Osteocyte (in vitro differentiated cells): ENCODE measurements around the gene GPR39. TPM values are rescaled to one million over a fixed set of nuclear protein-coding genes. Genes with fewer than 3 reads are reported as not detected.

Experiments
- DNase-seq: peaks from one replicate; pipeline ENCODE4 v3.0.0; 2021; ENCODE audit warnings: mixed read lengths; ENCODE audit not compliant: unreplicated experiment; ENCODE audit errors: extremely low spot score
- H3K27ac Mint-ChIP-seq: one replicate; pipeline ENCODE4 v1.8.0; 2021; ENCODE audit warnings: mild to moderate bottlenecking, mixed read lengths; ENCODE audit not compliant: unreplicated experiment
- H3K27me3 Mint-ChIP-seq: one replicate; pipeline ENCODE4 v1.8.0; 2021; ENCODE audit warnings: mixed read lengths; ENCODE audit not compliant: unreplicated experiment
- H3K36me3 Mint-ChIP-seq: one replicate; pipeline ENCODE4 v1.8.0; 2021; ENCODE audit warnings: mixed read lengths; ENCODE audit not compliant: unreplicated experiment
- H3K4me1 Mint-ChIP-seq: one replicate; pipeline ENCODE4 v1.8.0; 2021; ENCODE audit warnings: mixed read lengths; ENCODE audit not compliant: unreplicated experiment
- H3K4me3 Mint-ChIP-seq: one replicate; pipeline ENCODE4 v1.8.0; 2021; ENCODE audit warnings: mild to moderate bottlenecking, moderate library complexity, mixed read lengths; ENCODE audit not compliant: unreplicated experiment
- H3K9me3 Mint-ChIP-seq: one replicate; pipeline ENCODE4 v1.8.0; 2021; ENCODE audit warnings: mixed read lengths; ENCODE audit not compliant: unreplicated experiment
- total RNA-seq: library from RNA; stranded (reverse); gene quantifications from 2 replicates; pipeline ENCODE4 v1.2.1, GENCODE V29; 2021
- TF ChIP-seq, protein P1 (sequence below): fragments of 200-600 bp; sonication (generic); IDR thresholded peaks from 2 replicates; pipeline ENCODE4 v1.5.0; 2021; ENCODE audit warnings: antibody characterized with exemption, mild to moderate bottlenecking, moderate library complexity

Gene GPR39
- total RNA-seq, 1 donor from 2014 or later: 0.21 TPM

DNA sequence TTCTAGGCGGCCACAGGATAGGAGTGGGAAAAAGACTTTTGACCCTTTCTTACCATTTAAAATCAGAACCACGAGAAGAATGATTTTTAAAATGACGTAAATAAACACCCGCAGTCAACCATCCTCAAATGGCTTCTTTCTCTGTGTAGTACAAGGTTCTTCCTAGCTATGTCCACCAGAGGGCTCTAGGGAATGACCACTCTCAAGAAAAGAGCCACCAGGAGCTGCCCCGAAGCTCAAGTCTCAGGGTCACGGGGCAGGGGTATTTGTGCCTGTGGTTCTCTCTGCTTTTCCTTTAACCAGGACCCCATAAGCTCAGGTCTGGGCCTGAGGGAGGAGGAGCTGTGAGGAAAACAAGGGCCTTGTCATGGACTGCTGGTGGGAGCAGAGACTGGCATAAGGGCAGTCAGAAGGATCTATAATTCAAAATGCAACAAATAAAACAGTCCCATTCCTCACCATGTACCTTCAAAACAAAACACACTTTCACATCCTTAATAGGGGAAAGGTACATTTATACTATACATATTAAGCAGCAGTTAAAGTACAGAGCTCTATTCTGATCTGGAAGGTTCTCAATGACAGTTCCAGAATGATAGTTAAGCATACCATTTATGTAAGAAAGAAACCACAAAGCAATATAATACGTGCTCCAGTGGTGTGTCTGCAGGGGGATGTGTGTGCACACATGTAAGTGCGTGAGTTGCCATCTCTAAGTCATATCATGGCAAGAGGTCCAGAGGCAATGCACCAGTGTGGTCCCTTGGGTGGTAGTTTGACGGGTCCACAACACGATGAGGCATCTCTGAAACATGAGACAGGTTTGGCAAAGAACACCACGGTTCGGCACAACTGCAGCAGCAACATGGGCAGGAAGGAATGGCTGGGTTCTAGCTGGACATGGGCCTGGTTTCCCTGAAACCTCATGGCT is 234.8 kb downstream of the GPR39 start:
- no peaks in the 10 kb centered on the region for H3K4me1 Mint-ChIP-seq
- TF ChIP-seq, protein P1, sequence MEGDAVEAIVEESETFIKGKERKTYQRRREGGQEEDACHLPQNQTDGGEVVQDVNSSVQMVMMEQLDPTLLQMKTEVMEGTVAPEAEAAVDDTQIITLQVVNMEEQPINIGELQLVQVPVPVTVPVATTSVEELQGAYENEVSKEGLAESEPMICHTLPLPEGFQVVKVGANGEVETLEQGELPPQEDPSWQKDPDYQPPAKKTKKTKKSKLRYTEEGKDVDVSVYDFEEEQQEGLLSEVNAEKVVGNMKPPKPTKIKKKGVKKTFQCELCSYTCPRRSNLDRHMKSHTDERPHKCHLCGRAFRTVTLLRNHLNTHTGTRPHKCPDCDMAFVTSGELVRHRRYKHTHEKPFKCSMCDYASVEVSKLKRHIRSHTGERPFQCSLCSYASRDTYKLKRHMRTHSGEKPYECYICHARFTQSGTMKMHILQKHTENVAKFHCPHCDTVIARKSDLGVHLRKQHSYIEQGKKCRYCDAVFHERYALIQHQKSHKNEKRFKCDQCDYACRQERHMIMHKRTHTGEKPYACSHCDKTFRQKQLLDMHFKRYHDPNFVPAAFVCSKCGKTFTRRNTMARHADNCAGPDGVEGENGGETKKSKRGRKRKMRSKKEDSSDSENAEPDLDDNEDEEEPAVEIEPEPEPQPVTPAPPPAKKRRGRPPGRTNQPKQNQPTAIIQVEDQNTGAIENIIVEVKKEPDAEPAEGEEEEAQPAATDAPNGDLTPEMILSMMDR: peak; percentile 65
- H3K27me3 Mint-ChIP-seq: no peaks in the 10 kb centered on the region
- H3K9me3 Mint-ChIP-seq: no peaks in the 10 kb centered on the region
- H3K27ac Mint-ChIP-seq: no peak overlapping the region
- no peak overlapping the region for H3K4me3 Mint-ChIP-seq
- no peak for DNase-seq
- no peaks in the 10 kb centered on the region for H3K36me3 Mint-ChIP-seq

DNA sequence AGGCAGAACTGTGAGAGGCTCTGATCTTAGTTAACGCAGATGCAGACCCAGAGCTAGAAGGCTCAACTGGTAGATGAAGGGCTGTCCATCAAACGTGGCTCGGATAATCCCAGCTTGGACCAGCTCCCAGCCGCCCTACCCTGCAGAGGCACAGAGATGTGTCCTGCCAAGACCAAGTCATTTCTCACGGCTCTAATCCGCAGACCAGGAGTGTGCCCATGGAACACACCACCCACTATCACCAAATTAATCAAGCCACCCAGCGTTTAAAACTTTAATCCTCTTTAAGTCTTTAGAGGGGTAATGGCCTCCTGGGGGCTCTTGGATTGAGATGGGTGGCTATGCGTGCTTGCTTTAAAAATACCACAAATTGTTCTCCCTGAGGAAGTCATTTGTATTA is 235.9 kb downstream of the GPR39 start:
- H3K27me3 Mint-ChIP-seq: no peaks in the 10 kb centered on the region
- no peak overlapping the region for H3K4me3 Mint-ChIP-seq
- no peaks in the 10 kb centered on the region for H3K9me3 Mint-ChIP-seq
- DNase-seq: no peak
- no peaks in the 10 kb centered on the region for H3K36me3 Mint-ChIP-seq
- H3K4me1 Mint-ChIP-seq: no peaks in the 10 kb centered on the region
- TF ChIP-seq, protein P1: no peak
- no peak overlapping the region for H3K27ac Mint-ChIP-seq

DNA sequence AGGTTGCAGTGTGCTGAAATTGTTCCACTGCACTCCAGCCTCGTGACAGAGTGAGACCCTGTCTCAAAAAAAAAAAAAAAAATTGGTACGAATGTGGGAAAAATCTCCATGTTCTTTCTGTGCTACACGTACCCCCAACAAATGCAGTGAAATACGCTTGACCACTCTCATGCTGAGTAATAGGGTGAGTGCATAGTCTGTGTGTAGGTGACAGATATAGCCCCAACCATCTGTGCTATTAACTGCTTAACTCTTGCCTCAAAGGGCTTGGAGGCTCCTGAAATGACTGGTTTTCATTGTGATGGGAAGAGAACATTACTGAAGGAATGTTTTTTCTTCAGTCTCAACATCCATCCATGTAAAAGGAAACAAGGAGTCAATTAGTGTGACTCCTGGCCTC is 237.7 kb downstream of the GPR39 start:
- Mint-ChIP-seq H3K27ac (no peak overlapping the region), H3K9me3 (no peaks in the 10 kb centered on the region), H3K27me3 (peaks cover 5% of the 10 kb centered on the region), H3K4me3 (no peak overlapping the region), H3K36me3 (no peaks in the 10 kb centered on the region), H3K4me1 (no peaks in the 10 kb centered on the region)
- DNase-seq: no peak
- TF ChIP-seq, protein P1: no peak

DNA sequence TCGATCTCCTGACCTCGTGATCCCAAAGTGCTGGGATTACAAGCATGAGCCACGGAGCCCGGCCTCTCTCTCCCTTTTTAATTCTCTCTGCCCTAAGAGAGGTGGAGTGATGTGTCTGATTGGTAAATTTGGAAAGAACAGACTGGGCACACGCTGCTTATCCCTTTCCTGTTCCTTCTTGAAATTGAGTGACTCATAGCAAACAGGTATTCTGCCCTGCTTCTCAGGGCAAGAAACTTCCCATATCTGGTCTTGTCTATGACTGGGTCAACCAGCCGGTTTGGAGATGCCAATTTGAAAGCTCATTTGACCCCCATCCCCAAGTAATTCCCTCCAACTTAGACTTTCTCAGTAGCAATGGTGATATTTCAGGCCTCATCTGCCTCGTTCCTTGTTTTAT is 238.4 kb downstream of the GPR39 start:
- Mint-ChIP-seq H3K9me3 (no peaks in the 10 kb centered on the region), H3K36me3 (no peaks in the 10 kb centered on the region), H3K4me1 (no peaks in the 10 kb centered on the region), H3K27me3 (peaks cover 5% of the 10 kb centered on the region), H3K27ac (no peak overlapping the region), H3K4me3 (no peak overlapping the region)
- TF ChIP-seq, protein P1: no peak
- DNase-seq: no peak

DNA sequence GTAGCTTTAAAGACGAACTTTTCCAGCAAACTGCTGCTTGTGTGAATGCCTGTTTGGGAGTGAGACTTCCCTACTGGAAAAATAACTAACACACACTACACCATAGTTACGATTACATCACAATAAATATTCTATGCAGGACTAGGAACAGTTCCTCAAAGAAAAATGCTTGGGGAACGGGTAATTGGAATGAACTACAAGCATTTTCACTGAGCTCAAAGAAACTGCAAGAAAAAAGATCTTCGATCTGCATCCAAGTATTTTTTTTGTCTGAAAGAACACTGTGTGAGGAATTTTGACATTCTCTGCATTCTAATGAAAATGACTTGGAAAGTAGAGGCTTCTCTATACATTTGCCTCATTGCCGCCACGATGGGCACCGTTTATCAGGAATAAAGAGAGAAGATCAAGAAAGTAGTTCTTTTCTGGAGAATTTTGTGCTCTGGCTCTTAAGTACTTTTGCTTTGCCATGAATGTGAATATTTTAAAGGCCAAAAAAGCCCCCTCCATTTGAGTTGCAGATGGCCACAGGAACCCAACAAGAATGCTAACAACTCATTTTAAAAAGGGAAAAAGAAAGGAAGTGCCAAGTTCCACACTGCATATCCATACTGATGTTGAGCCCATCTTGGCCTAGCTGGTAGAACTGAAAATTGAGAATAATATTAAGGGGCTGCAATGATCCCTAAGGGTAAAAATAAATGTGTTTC is 239.8 kb downstream of the GPR39 start:
- no peak overlapping the region for H3K27ac Mint-ChIP-seq
- H3K36me3 Mint-ChIP-seq: no peaks in the 10 kb centered on the region
- DNase-seq: no peak
- no peak overlapping the region for H3K4me3 Mint-ChIP-seq
- peaks cover 5% of the 10 kb centered on the region for H3K27me3 Mint-ChIP-seq
- H3K9me3 Mint-ChIP-seq: no peaks in the 10 kb centered on the region
- TF ChIP-seq, protein P1: no peak
- H3K4me1 Mint-ChIP-seq: no peaks in the 10 kb centered on the region
